ENCODE results near the gene PRPF31. TPM values are rescaled to one million over a fixed set of nuclear protein-coding genes. Genes with fewer than 3 reads are reported as not detected.
"Not testable (repeated sequence)": the region's sequence is repeated elsewhere in the genome, so short reads cannot be mapped to it uniquely, and the experiment has no call there.

PRPF31 gene
- total RNA-seq, 2 experiments from 2014 or later = 67.5 to 71.8 TPM

DNA sequence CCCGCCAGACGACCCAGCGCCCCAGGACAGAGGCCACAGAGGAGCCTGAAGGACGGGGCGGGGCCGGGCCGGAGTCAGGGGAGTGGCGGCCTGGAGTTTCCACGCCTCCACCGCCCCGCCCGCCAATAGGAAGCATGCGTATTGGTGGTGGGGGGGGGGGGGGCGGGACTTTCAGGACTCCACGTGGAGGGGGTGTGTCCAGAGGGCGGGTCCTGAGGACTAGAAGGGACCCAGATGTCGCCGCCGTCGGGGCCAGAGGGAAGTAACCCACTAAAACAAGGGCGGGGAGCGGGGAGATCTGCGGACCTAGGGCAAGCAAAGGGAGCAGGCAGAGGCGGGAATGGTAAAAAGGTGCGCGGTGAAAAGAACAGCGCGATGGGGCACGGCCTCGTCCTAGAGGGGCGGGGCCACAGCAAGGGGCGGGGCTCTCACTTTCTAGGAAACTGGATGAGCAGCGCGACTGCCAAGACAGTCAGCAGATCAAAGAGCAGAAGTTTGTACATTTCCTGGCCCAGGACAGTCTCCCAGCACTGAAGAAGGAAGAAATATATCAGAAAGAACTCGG lies 46.8 kb downstream of the PRPF31 start:
- H3K4me1 Mint-ChIP-seq (ENCODE audit: low read depth) = peaks cover 45% of the 10 kb centered on the region
- DNase-seq = peak; percentile 89
- intact Hi-C loops (cut with micrococcal nuclease) = loop anchor here (10.0 kb wide), 1 partner anchor 282 kb away; the partner anchor contains the start of gene LENG8
- peaks cover 5% of the 10 kb centered on the region for H3K36me3 Mint-ChIP-seq (ENCODE audit: low read depth)
- no peak overlapping the region for H3K27ac Mint-ChIP-seq
- CTCF ChIA-PET = no interaction called here
- H3K27me3 Mint-ChIP-seq (ENCODE audit: low read depth) = peaks cover 9% of the 10 kb centered on the region
- peak overlapping the region; percentile 74 for H3K4me3 Mint-ChIP-seq
- no peaks in the 10 kb centered on the region for H3K9me3 Mint-ChIP-seq

DNA sequence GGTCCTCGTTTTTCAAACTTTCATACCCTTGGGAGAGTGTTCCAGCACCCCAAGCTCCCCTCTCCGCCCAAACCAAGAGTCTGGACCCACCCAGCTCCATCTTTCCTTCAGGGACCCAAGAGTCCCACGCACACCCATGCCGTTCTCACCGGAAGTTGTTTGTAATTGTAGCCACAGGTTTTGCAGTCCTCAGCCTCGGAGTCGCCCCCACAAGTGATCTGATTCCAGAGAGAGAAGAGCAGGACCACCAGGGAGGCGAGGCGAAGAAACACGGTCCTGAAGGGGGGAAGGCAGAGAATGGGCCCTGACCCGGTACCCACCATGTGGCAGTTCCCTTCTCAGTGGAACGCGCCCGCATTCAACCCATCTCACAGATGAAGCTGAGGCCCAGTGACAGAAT lies 47.3 kb downstream of the PRPF31 start:
- Mint-ChIP-seq H3K9me3 (no peaks in the 10 kb centered on the region), H3K36me3 (ENCODE audit: low read depth) (peaks cover 5% of the 10 kb centered on the region), H3K27ac (no peak overlapping the region), H3K27me3 (ENCODE audit: low read depth) (peaks cover 9% of the 10 kb centered on the region), H3K4me1 (ENCODE audit: low read depth) (peaks cover 45% of the 10 kb centered on the region), H3K4me3 (no peak overlapping the region)
- CTCF ChIA-PET = no interaction called here
- intact Hi-C loops (cut with micrococcal nuclease) = loop anchor here (10.0 kb wide), 1 partner anchor 282 kb away; the partner anchor contains the start of gene LENG8
- DNase-seq = no peak

DNA sequence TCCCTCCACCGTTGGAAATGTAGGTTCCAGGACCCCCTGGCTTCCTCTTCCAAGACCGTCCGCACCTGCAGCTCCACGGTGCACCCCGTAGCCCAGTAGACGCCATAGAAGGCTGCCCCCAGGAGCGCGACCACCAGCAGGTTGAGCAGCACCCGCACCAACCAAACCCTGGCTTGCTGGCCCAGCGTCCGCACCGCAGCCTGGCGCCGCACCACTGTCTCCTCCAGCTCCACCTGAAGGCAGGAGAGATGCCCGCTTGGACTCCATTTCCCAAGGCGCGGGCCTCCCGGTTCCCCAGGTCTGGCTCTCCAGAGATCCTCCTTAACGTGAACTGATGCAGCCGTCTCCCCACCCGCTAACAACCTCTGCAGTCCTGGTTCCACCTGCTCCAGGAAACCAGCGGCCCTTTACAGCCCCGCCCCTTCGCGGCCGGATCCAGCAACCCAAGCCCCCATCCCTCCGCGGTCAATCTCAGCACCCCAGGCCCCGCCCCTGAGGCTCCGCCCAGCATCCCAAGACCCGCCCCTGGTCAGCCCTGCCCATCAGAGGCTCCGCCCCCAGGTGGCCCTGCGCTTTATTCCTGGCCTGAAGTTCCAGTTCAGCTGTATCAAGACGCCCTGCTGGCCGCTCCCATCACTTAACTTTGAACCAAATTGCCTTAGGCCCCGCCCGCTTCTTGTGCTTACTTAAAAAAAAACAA lies 49.0 kb downstream of the PRPF31 start:
- DNase-seq = peak; percentile 56
- CTCF ChIA-PET = interaction anchor here (0.9 kb wide), 1 partner anchor 25 kb away, joined by 4 read pairs; the partner anchor contains the start of gene MBOAT7
- Mint-ChIP-seq H3K4me3 (peak overlapping the region; percentile 38), H3K27me3 (ENCODE audit: low read depth) (peaks cover 9% of the 10 kb centered on the region), H3K9me3 (no peaks in the 10 kb centered on the region), H3K27ac (no peak overlapping the region), H3K4me1 (ENCODE audit: low read depth) (peaks cover 42% of the 10 kb centered on the region), H3K36me3 (ENCODE audit: low read depth) (peaks cover under 1% of the 10 kb centered on the region)
- intact Hi-C loops (cut with micrococcal nuclease) = loop anchor here (10.0 kb wide), 1 partner anchor 280 kb away; the partner anchor contains the start of gene LENG8

DNA sequence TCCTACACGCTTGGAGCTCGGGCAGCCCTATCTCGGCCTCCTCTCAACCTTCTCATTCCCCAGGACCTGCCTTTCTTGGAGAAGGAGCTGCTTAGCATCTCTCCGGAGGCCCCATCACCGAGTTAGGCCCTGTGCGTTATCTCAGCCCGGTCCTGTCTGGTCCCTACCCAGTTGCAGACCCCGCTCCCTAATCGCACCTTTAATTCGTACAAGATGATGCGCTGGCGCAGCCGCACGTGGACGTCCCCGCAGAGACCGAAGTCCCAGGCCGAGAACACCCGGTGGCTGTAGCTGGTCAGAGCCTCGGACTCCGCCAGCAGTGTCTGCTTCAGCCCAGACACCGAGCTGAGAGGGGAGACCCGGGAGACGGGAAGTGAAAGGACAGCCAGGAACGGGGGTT lies 49.7 kb downstream of the PRPF31 start:
- Mint-ChIP-seq H3K36me3 (ENCODE audit: low read depth) (no peaks in the 10 kb centered on the region), H3K27ac (no peak overlapping the region), H3K4me3 (no peak overlapping the region), H3K27me3 (ENCODE audit: low read depth) (peaks cover 9% of the 10 kb centered on the region), H3K9me3 (no peaks in the 10 kb centered on the region), H3K4me1 (ENCODE audit: low read depth) (peaks cover 39% of the 10 kb centered on the region)
- DNase-seq = no peak
- CTCF ChIA-PET = interaction anchor here (0.9 kb wide), 1 partner anchor 24 kb away, joined by 4 read pairs; the partner anchor contains the start of gene MBOAT7
- intact Hi-C loops (cut with micrococcal nuclease) = loop anchor here (10.0 kb wide), 1 partner anchor 280 kb away; the partner anchor contains the start of gene LENG8

DNA sequence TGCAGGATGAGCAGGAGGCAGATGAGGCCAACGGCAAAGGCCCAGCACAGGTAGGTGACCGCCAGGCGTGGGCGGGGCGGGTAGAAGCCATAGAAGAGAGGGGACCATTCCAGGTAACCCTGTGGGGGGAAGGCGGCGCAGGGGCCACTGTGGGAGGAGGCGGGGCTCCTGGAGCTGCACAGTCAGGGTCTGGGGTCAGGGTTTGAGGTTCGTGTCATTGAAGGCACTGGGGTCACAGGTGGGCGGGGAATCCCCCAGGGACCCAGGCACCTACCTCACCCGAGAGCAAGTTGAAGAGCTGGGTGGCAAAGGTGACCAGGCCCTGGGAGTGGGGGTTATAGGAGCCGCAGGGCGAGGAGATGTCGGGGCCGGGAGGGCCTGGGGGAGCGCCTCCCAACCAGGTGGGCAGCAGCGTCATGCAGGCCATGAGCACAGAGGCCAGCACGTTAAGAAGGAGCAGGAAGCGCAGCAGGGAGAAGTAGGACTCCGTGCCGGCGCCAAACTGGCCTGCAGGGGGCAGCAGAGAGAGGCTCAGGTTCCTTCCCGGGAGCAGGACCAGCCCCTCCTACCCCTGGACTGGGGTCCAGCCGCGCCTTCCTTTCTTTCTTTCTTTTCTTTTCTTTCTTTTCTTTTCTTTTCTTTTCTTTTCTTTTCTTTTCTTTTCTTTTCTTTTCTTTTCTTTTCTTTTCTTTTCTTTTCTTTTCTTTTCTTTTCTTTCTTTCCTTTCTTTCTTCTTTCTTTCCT lies 52.8 kb downstream of the PRPF31 start:
- Mint-ChIP-seq H3K9me3 (no peaks in the 10 kb centered on the region), H3K4me1 (ENCODE audit: low read depth) (peaks cover 19% of the 10 kb centered on the region), H3K27ac (no peak overlapping the region), H3K36me3 (ENCODE audit: low read depth) (no peaks in the 10 kb centered on the region), H3K27me3 (ENCODE audit: low read depth) (peaks cover 7% of the 10 kb centered on the region), H3K4me3 (no peak overlapping the region)
- DNase-seq = peak; percentile 96
- CTCF ChIA-PET = interaction anchor here (1.6 to 2.7 kb wide), 3 partner anchors 38 to 98 kb away, joined by 5 to 13 read pairs (median 5); no protein-coding TSS in a partner anchor
- intact Hi-C loops (cut with micrococcal nuclease) = loop anchor here (1.0 to 10.0 kb wide), 3 partner anchors 63 to 276 kb away; partner anchors contain the start of gene LENG8

DNA sequence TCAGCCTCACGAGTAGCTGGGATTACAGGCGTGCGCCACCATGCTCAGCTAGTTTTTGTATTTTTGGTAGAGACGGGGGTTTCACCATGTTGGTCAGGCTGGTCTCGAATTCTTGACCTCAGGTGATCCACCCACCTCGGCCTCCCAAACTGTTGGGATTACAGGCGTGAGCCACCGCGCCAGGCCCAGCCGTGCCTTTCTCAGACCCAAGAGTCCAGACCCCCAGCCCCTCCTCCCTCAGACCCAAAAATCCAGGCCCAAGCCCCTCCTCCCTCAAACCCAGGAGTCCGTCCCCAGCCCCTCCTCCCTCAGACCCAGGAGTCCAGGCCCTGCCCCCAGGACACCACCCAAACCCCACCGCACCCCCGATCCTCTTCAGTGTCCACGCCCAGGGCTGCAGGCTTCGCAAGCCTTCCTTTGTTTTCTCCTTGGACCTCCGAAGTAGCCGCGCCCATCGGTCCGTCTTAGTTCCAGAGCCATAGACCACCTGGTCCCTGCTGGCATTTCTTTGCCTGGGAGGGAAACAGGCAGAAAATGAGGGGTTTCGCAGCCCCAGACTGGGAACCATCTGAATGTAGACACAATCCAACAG lies 53.7 kb downstream of the PRPF31 start:
- Mint-ChIP-seq H3K36me3 (ENCODE audit: low read depth) (no peaks in the 10 kb centered on the region), H3K27me3 (ENCODE audit: low read depth) (peaks cover 6% of the 10 kb centered on the region), H3K4me3 (no peak overlapping the region), H3K27ac (no peak overlapping the region), H3K9me3 (no peaks in the 10 kb centered on the region), H3K4me1 (ENCODE audit: low read depth) (peaks cover 16% of the 10 kb centered on the region)
- intact Hi-C loops (cut with micrococcal nuclease) = loop anchor here (10.0 kb wide), 1 partner anchor 276 kb away; the partner anchor contains the start of gene LENG8
- CTCF ChIA-PET = interaction anchor here (0.9 to 2.7 kb wide), 3 partner anchors 60 to 155 kb away, joined by 3 to 13 read pairs (median 3); no protein-coding TSS in a partner anchor
- DNase-seq = no peak

DNA sequence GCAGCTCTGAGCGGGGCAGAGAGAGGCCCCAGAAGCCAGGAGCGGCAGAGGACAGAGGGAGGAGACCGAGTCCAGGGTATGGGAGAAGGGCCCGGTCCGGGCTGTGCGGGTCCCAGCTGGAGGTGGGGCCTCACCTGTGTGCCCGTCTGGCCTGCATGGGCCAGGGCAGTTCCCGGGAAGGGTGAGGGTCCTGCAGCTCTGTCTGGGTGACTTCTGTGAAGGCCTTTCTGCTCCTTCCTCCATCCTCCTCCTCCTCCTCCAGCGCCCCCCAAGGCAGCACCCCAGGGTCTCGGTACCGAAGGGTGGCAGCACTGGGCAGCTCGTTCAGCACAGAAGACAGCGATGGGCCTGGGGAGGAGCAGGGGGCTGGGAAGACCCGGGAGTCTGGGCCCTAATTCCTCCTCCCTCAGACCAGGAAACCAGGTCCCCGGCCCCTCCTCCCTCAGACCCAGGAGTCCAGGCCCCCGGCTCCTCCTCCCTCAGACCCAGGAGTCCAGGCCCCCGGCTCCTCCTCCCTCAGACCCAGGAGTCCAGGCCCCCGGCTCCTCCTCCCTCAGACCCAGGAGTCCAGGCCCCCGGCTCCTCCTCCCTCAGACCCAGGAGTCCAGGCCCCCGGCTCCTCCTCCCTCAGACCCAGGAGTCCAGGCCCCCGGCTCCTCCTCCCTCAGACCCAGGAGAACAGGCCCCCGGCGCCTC lies 56.3 kb downstream of the PRPF31 start:
- H3K4me3 Mint-ChIP-seq; H3K27me3 Mint-ChIP-seq (ENCODE audit: low read depth); intact Hi-C loops (cut with micrococcal nuclease); H3K36me3 Mint-ChIP-seq (ENCODE audit: low read depth); CTCF ChIA-PET; H3K9me3 Mint-ChIP-seq; H3K4me1 Mint-ChIP-seq (ENCODE audit: low read depth); H3K27ac Mint-ChIP-seq; DNase-seq: not testable (repeated sequence)

DNA sequence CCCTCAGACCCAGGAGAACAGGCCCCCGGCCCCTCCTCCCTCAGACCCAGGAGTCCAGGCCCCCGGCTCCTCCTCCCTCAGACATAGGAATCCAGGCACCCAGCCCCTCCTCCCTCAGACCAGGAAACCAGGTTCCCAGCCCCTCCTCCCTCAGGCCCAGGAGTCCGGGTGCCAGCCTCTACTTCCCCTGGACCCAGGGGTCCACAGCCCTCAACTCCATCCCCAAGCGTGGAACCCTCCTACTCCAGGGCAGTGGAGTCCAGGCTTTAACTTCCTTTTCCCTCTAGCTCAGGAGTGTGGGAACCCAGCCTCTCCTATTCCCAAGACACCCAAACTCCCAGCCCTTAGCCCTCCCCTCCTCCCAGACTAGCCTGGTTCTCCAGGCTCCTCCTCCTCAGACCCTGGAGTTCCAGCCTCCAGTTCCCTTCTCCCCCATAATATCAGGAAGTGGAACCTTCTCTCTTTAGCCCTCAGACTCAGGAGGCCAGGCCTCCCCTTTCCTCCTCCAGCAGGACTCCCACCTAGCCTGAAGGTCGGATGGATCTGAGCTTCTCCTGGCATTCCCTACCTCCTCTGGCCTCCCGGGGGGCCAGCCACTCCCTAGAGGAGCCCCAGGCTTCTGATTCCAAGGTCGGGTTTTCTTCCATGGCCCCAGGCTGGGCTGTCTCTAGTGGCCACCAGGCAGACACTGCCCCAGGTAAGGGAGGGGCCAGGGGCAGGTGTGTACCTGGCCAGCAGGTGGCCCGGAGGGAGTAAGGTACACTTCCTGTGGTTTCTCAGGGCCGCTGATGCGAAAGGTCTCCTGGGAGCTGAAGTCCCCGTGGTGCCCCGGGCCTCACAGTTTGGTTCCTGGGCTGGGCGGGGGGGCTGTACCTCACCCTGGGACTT lies 57.2 kb downstream of the PRPF31 start, which contains the start of gene TMC4:
TMC4 (minus strand) TSS at position 690 of the 888 bp plus-strand sequence; CDS start at position 647, 43 bp downstream.
- H3K36me3 Mint-ChIP-seq (ENCODE audit: low read depth) = peaks cover 8% of the 10 kb centered on the region
- no peaks in the 10 kb centered on the region for H3K9me3 Mint-ChIP-seq
- no peaks in the 10 kb centered on the region for H3K27me3 Mint-ChIP-seq (ENCODE audit: low read depth)
- no peak within 1 kb of the TSS for H3K27ac Mint-ChIP-seq
- peaks cover 9% of the 10 kb centered on the region for H3K4me1 Mint-ChIP-seq (ENCODE audit: low read depth)
- intact Hi-C loops (cut with micrococcal nuclease) = no loop called here
- no peak within 1 kb of the TSS for H3K4me3 Mint-ChIP-seq
- no peak for DNase-seq
- CTCF ChIA-PET = no interaction called here

DNA sequence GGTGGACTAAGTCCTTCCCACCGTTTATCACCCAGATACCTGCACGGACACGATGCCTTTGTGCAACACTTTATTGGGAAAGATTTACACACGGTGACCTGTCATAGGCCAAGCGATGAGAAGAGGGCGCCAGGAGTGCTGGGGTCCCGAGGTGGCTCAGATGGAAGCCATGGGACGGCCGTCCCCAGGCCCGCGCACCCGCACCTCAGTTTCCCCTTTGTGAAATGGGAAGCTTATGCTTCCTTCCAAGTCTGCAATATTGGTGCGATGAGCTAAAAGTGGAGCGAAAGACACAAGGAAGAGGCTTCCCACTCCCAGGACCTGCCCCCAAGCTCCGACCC lies 57.8 kb downstream of the PRPF31 start:
- intact Hi-C loops (cut with micrococcal nuclease) = no loop called here
- Mint-ChIP-seq H3K9me3 (no peaks in the 10 kb centered on the region), H3K4me3 (no peak overlapping the region), H3K27me3 (ENCODE audit: low read depth) (no peaks in the 10 kb centered on the region), H3K4me1 (ENCODE audit: low read depth) (peaks cover 4% of the 10 kb centered on the region), H3K27ac (no peak overlapping the region), H3K36me3 (ENCODE audit: low read depth) (peaks cover 13% of the 10 kb centered on the region)
- CTCF ChIA-PET = interaction anchor here (0.8 kb wide), 1 partner anchor 13 kb away, joined by 3 read pairs; no protein-coding TSS in a partner anchor
- DNase-seq = no peak

DNA sequence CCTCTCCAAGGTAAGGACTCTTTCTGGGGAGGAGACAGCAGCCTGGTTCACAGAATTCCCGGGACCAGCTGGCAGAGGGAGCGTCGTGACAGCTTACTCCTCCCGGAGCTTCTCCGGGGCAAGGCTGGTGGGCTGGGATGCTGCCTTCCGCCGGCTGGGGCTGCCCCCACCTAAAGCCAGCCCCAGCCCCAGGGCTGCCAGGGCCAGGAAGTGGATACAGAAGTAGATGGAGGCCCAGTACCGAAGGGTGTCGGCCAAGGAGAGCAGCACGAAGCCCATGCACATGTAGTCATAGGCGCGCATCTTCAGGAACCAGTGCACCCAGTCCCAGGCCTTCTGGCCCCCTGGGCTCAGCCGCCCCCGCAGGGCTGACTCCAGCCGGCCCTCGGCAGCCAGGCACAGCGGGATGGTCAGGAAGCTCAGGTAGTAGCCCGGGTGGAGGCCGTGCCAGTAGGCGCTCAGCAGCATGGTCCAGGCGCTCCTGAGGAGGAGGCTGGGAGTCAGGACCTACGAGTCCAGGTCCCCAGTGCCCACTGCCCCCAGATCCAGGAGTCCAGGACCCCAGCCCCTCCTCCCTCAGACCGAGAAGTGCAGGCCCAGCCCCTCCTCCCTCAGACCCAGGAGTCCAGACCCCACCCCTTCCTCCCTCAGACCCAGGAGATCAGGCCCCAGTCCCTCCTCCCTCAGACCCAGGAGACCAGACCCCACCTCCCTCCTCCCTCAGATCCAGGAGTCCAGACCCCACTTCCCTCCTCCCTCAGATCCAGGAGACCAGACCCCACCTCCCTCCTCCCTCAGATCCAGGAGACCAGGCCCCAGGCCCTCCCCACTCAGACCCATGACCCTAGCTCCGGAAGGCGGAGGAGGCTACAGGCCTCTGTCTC lies 58.6 kb downstream of the PRPF31 start:
- H3K27ac Mint-ChIP-seq = no peak overlapping the region
- no peaks in the 10 kb centered on the region for H3K27me3 Mint-ChIP-seq (ENCODE audit: low read depth)
- H3K4me3 Mint-ChIP-seq = no peak overlapping the region
- CTCF ChIA-PET = interaction anchor here (0.8 to 1.4 kb wide), 2 partner anchors 13 to 58 kb away, joined by 3 to 4 read pairs; no protein-coding TSS in a partner anchor
- peaks cover 2% of the 10 kb centered on the region for H3K4me1 Mint-ChIP-seq (ENCODE audit: low read depth)
- H3K9me3 Mint-ChIP-seq = no peaks in the 10 kb centered on the region
- H3K36me3 Mint-ChIP-seq (ENCODE audit: low read depth) = peaks cover 19% of the 10 kb centered on the region
- intact Hi-C loops (cut with micrococcal nuclease) = no loop called here
- DNase-seq = no peak

All from activated naive CD4-positive, alpha-beta T cell treated with anti-CD3 and anti-CD28 coated beads for 36 hours (primary cell).